SK-N-SH treated with all-trans-retinoic acid at 6 μM for 48 hours (cell line): ENCODE results near the gene METTL26.

Source experiments
- ATAC-seq: fragments of 200-7000 bp; cut with Tn5 transposase; 3 replicates; pipeline ENCODE4 v1.9.1; 2020; ENCODE audit warnings: mild to moderate bottlenecking, moderate library complexity
- ARNTL ChIP-seq: fragments of 450-650 bp; formaldehyde crosslinking; IDR thresholded peaks from 2 replicates; pipeline ENCODE4 v1.5.0; 2020; ENCODE audit warnings: low read depth, mild to moderate bottlenecking, moderate library complexity, borderline replicate concordance
- BACH2 ChIP-seq: fragments of 250-450 bp; sonication (Bioruptor Pico); IDR thresholded peaks from 2 replicates; pipeline ENCODE4 v1.9.0; 2021; ENCODE audit warnings: mild to moderate bottlenecking, borderline replicate concordance
- CSDC2 ChIP-seq: fragments of 250-450 bp; sonication (Bioruptor Pico); IDR thresholded peaks from 2 replicates; pipeline ENCODE4 v1.5.0; 2020; ENCODE audit warnings: mild to moderate bottlenecking, moderate library complexity
- CSRNP3 ChIP-seq: fragments of 250-450 bp; sonication (Bioruptor Pico); IDR thresholded peaks from 2 replicates; pipeline ENCODE4 v1.5.1; 2021; ENCODE audit warnings: mild to moderate bottlenecking, moderate library complexity
- ESRRG ChIP-seq: fragments of 250-450 bp; sonication (Bioruptor Pico); IDR thresholded peaks from 2 replicates; pipeline ENCODE4 v1.6.1; 2021; ENCODE audit warnings: mild to moderate bottlenecking
- OSR1 ChIP-seq: fragments of 250-450 bp; sonication (Bioruptor Pico); IDR thresholded peaks from 2 replicates; pipeline ENCODE4 v1.8.0; 2022; ENCODE audit warnings: moderate library complexity, mild to moderate bottlenecking, inconsistent platforms
- PATZ1 ChIP-seq: fragments of 250-450 bp; sonication (Bioruptor Pico); IDR thresholded peaks from 2 replicates; pipeline ENCODE4 v1.8.0; 2020; ENCODE audit warnings: mild to moderate bottlenecking, moderate library complexity, borderline replicate concordance
- PPARA ChIP-seq: fragments of 250-450 bp; sonication (Bioruptor Pico); IDR thresholded peaks from 2 replicates; pipeline ENCODE4 v1.5.0; 2020; ENCODE audit warnings: mild to moderate bottlenecking, borderline replicate concordance
- RARB ChIP-seq: fragments of 250-450 bp; sonication (Bioruptor Pico); IDR thresholded peaks from 2 replicates; pipeline ENCODE4 v1.8.0; 2021; ENCODE audit warnings: mild to moderate bottlenecking, moderate library complexity
- SNAI2 ChIP-seq: fragments of 250-450 bp; sonication (Bioruptor Pico); IDR thresholded peaks from 2 replicates; pipeline ENCODE4 v1.5.0; 2020; ENCODE audit warnings: mild to moderate bottlenecking, moderate library complexity
- TCF4 ChIP-seq: fragments of 250-450 bp; sonication (Bioruptor Pico); IDR thresholded peaks from 2 replicates; pipeline ENCODE4 v1.8.0; 2021; ENCODE audit warnings: mild to moderate bottlenecking, moderate library complexity, borderline replicate concordance
- TOX ChIP-seq: fragments of 250-450 bp; sonication (Bioruptor Pico); IDR thresholded peaks from 2 replicates; pipeline ENCODE4 v1.8.0; 2021; ENCODE audit warnings: mild to moderate bottlenecking, moderate library complexity, borderline replicate concordance
- TSHZ2 ChIP-seq: fragments of 250-450 bp; sonication (Bioruptor Pico); IDR thresholded peaks from 2 replicates; pipeline ENCODE4 v1.5.0; 2020; ENCODE audit warnings: mild to moderate bottlenecking, moderate library complexity
- ZC3H10 ChIP-seq: fragments of 250-450 bp; sonication (Bioruptor Pico); IDR thresholded peaks from 2 replicates; pipeline ENCODE4 v1.5.1; 2021; ENCODE audit warnings: mild to moderate bottlenecking, moderate library complexity
- ZFP3 ChIP-seq: fragments of 250-450 bp; sonication (Bioruptor Pico); IDR thresholded peaks from 2 replicates; pipeline ENCODE4 v1.5.0; 2020; ENCODE audit warnings: mild to moderate bottlenecking, moderate library complexity
- ZFP30 ChIP-seq: fragments of 450-650 bp; formaldehyde crosslinking; IDR thresholded peaks from 2 replicates; pipeline ENCODE4 v1.5.0; 2022; ENCODE audit warnings: mild to moderate bottlenecking, moderate library complexity
- ZNF565 ChIP-seq: fragments of 450-650 bp; formaldehyde crosslinking; conservative IDR thresholded peaks from 2 replicates; pipeline ENCODE4 v1.5.0; 2020; ENCODE audit warnings: low read depth, mild to moderate bottlenecking, moderate library complexity
- ZNF70 ChIP-seq: fragments of 450-650 bp; formaldehyde crosslinking; IDR thresholded peaks from 2 replicates; pipeline ENCODE4 v1.5.0; 2020; ENCODE audit warnings: mild to moderate bottlenecking, moderate library complexity
- ZNF8 ChIP-seq: fragments of 450-650 bp; formaldehyde crosslinking; IDR thresholded peaks from 2 replicates; pipeline ENCODE4 v1.5.0; 2020; ENCODE audit warnings: mild to moderate bottlenecking, moderate library complexity

The METTL26 gene

GRCh38 chr16:644556-644955 lies 8.5 kb upstream of the METTL26 start:
- TF ChIP-seq ESRRG (CRISPR knock-in tag) (no peak), ZNF70 (CRISPR knock-in tag) (no peak), CSRNP3 (CRISPR knock-in tag) (no peak), OSR1 (CRISPR knock-in tag) (no peak), CSDC2 (CRISPR knock-in tag) (no peak), SNAI2 (CRISPR knock-in tag) (no peak), ARNTL (CRISPR knock-in tag) (no peak), ZNF8 (CRISPR knock-in tag) (no peak), TCF4 (CRISPR knock-in tag) (no peak), BACH2 (no peak)
- ATAC-seq = no peak

GRCh38 chr16:643050-643368 lies 6.9 kb upstream of the METTL26 start:
- TF ChIP-seq TSHZ2 (CRISPR knock-in tag) (no peak), SNAI2 (CRISPR knock-in tag) (no peak), PATZ1 (CRISPR knock-in tag) (no peak), OSR1 (CRISPR knock-in tag) (no peak), CSRNP3 (CRISPR knock-in tag) (no peak), ZNF565 (CRISPR knock-in tag) (no peak), ZFP3 (CRISPR knock-in tag) (no peak), ESRRG (CRISPR knock-in tag) (no peak), CSDC2 (CRISPR knock-in tag) (no peak), TCF4 (CRISPR knock-in tag) (no peak), PPARA (CRISPR knock-in tag) (no peak), ZFP30 (CRISPR knock-in tag) (no peak), RARB (no peak), TOX (CRISPR knock-in tag) (no peak), BACH2 (no peak)
- ATAC-seq = no peak

GRCh38 chr16:642189-643049 lies 6.3 kb upstream of the METTL26 start:
- peak; percentile 9; the same call in 2 of the 3 replicates for ATAC-seq

More at GRCh38 chr16:642189-643049, 6.3 kb upstream of the METTL26 start:
- TF ChIP-seq ZC3H10 (CRISPR knock-in tag) (no peak), CSRNP3 (CRISPR knock-in tag) (peak; percentile 38; the same call in 1 of the 2 replicates)
